HepG2 (cell line): ENCODE results near the gene CCN2. TPM values are rescaled to one million over a fixed set of nuclear protein-coding genes. Genes with fewer than 3 reads are reported as not detected.

Source experiments
- CREM ChIP-seq, 2 experiments: sonication (generic) in 1 of 2; formaldehyde crosslinking in 1 of 2; IDR thresholded peaks; 2 replicates each; pipeline versions ENCODE4 v1.4.0 to v1.6.1; 2016 to 2020; ENCODE audit warnings: antibody characterized with exemption in 1 of 2, mild to moderate bottlenecking in 1 of 2, missing genetic modification reagents in 1 of 2
- ESRRA ChIP-seq: sonication (generic); formaldehyde crosslinking; IDR thresholded peaks from 2 replicates; pipeline ENCODE4 v1.5.1; 2020; ENCODE audit warnings: mild to moderate bottlenecking, low read depth, missing genetic modification reagents
- GMEB1 ChIP-seq: sonication (generic); formaldehyde crosslinking; IDR thresholded peaks from 2 replicates; pipeline ENCODE4 v1.5.1; 2020; ENCODE audit warnings: missing genetic modification reagents, mild to moderate bottlenecking, borderline replicate concordance
- KIAA2018 ChIP-seq: sonication (generic); formaldehyde crosslinking; IDR thresholded peaks from 2 replicates; pipeline ENCODE4 v1.5.0; 2020; ENCODE audit warnings: mild to moderate bottlenecking, missing genetic modification reagents, borderline replicate concordance
- LCORL ChIP-seq, 2 experiments: fragments of 450-650 bp in 1 of 2; sonication (generic) in 1 of 2; formaldehyde crosslinking in 1 of 2; IDR thresholded peaks; 2 replicates each; pipeline versions ENCODE4 v1.5.0 to v1.6.1; 2017 to 2020; ENCODE audit warnings: antibody characterized with exemption in 1 of 2, missing genetic modification reagents in 1 of 2
- MBD4 ChIP-seq: IDR thresholded peaks from 2 replicates; pipeline ENCODE4 v1.6.1; 2012; ENCODE audit warnings: low read length, inconsistent platforms, borderline replicate concordance
- NCOR1 ChIP-seq: fragments of 200-600 bp; sonication (generic); IDR thresholded peaks from 2 replicates; pipeline ENCODE4 v1.7.0; 2017; ENCODE audit warnings: antibody characterized with exemption, low read length, borderline replicate concordance
- PHF21A ChIP-seq: sonication (generic); formaldehyde crosslinking; IDR thresholded peaks from 2 replicates; pipeline ENCODE4 v1.5.0; 2020; ENCODE audit warnings: mild to moderate bottlenecking, missing genetic modification reagents
- RELA ChIP-seq: sonication (generic); formaldehyde crosslinking; IDR thresholded peaks from 2 replicates; pipeline ENCODE4 v1.4.0; 2020; ENCODE audit warnings: missing genetic modification reagents
- SNAI1 ChIP-seq: sonication (generic); formaldehyde crosslinking; IDR thresholded peaks from 2 replicates; pipeline ENCODE4 v1.5.0; 2020; ENCODE audit warnings: mild to moderate bottlenecking, missing genetic modification reagents, borderline replicate concordance
- ZBTB42 ChIP-seq: sonication (generic); formaldehyde crosslinking; IDR thresholded peaks from 2 replicates; pipeline ENCODE4 v1.5.0; 2020; ENCODE audit warnings: mild to moderate bottlenecking, missing genetic modification reagents
- ZEB1 ChIP-seq: IDR thresholded peaks from 2 replicates; pipeline ENCODE4 v1.6.1; 2012; ENCODE audit warnings: mild to moderate bottlenecking, low read depth, inconsistent platforms; ENCODE audit not compliant: insufficient replicate concordance
- ZFP1 ChIP-seq: IDR thresholded peaks from 2 replicates; pipeline ENCODE4 v1.6.1; 2016
- ZNF484 ChIP-seq: sonication (generic); formaldehyde crosslinking; IDR thresholded peaks from 2 replicates; pipeline ENCODE4 v1.5.1; 2020; ENCODE audit warnings: mild to moderate bottlenecking, low read depth, missing genetic modification reagents, borderline replicate concordance
- ZNF501 ChIP-seq: sonication (generic); formaldehyde crosslinking; IDR thresholded peaks from 2 replicates; pipeline ENCODE4 v1.5.1; 2020; ENCODE audit warnings: mild to moderate bottlenecking, moderate library complexity, missing genetic modification reagents
- ZNF800 ChIP-seq: sonication (generic); formaldehyde crosslinking; IDR thresholded peaks from 2 replicates; pipeline ENCODE4 v1.4.0; 2020; ENCODE audit warnings: missing genetic modification reagents
- polyA plus RNA-seq, 8 experiments: library from polyadenylated mRNA; depleted of rRNA in 3 of 8; stranded (reverse) in 7 of 8; unstranded in 1 of 8; fragments of >200 nt; fragmentation: Illumina TruSeq in 4 of 8; extraction: Trizol in 4 of 8; gene quantifications; 2 replicates each; pipeline versions ENCODE4 v1.2.1 to v1.2.3, GENCODE V29; 2011 to 2016; ENCODE audit warnings: low read depth in 4 of 8, missing spikeins in 1 of 8, mixed read lengths in 1 of 8; ENCODE audit not compliant: insufficient read depth in 1 of 8
- total RNA-seq, 5 experiments: library from RNA; depleted of rRNA; stranded (reverse); fragments of >200 nt; fragmentation: Illumina TruSeq; extraction: Trizol; gene quantifications; 2 replicates each; pipeline ENCODE4 v1.2.3, GENCODE V29; 2016; ENCODE audit warnings: low read depth in 1 of 5

Gene CCN2
- total and polyA plus RNA-seq, 2 of the 13 experiments (the other 11 are each of a cell fraction or from before 2014, with no cell fraction given), result 34.7 to 316 TPM

- TF ChIP-seq MBD4 (peak; percentile 84; the same call in 1 of the 2 replicates), RELA (CRISPR knock-in tag) (0 out of 2 replicates have a peak, but pooled peaks have one; percentile 0), ZEB1 (peak; percentile 11), ZBTB42 (CRISPR knock-in tag) (no peak), ZNF484 (CRISPR knock-in tag) (0 out of 2 replicates have a peak, but pooled peaks have one; percentile 3), PHF21A (no peak), ZFP1 (CRISPR knock-in tag) (peak; percentile 12; the same call in 1 of the 2 replicates), ESRRA (CRISPR knock-in tag) (no peak), LCORL (IDR thresholded peaks at IDR 0.05) (0 out of 2 replicates have a peak, but pooled peaks have one; percentile 54), LCORL (CRISPR knock-in tag; IDR thresholded peaks at IDR 0.05) (peak; percentile 3; the same call in 1 of the 2 replicates), KIAA2018 (CRISPR knock-in tag) (0 out of 2 replicates have a peak, but pooled peaks have one; percentile 6), GMEB1 (CRISPR knock-in tag) (peak; percentile 7; the same call in 1 of the 2 replicates), ZNF501 (CRISPR knock-in tag) (0 out of 2 replicates have a peak, but pooled peaks have one; percentile 31), SNAI1 (CRISPR knock-in tag) (peak; percentile 87), ZNF800 (CRISPR knock-in tag) (peak; percentile 14), CREM (IDR thresholded peaks at IDR 0.05) (0 out of 2 replicates have a peak, but pooled peaks have one; percentile 44), CREM (CRISPR knock-in tag; IDR thresholded peaks at IDR 0.05) (no peak), NCOR1 (peak; percentile 10; the same call in 1 of the 2 replicates)
Measured at GRCh38 chr6:131951576-131952230, 531 bp upstream of the CCN2 start (continued).
